H9 (cell line): Measurements from ENCODE around the gene CACNG6. TPM values are rescaled to one million over a fixed set of nuclear protein-coding genes. Genes with fewer than 3 reads are reported as not detected.

Experiments used
- DNase-seq: peaks from one replicate; pipeline ENCODE4 v3.0.0-alpha.2; 2017
- H2AFZ ChIP-seq: one replicate; pipeline ENCODE4 v1.6.1; 2013; ENCODE audit warnings: mild to moderate bottlenecking, low read length, control low read depth, moderate library complexity
- H2AK5ac ChIP-seq: 2 replicates; pipeline ENCODE4 v1.6.1; 2013; ENCODE audit warnings: low read length, control low read depth, mixed read lengths; ENCODE audit not compliant: insufficient read length
- H2BK120ac ChIP-seq: one replicate; pipeline ENCODE4 v1.6.1; 2013; ENCODE audit warnings: low read depth, mild to moderate bottlenecking, low read length, control low read depth, inconsistent platforms; ENCODE audit not compliant: poor library complexity, severe bottlenecking
- H2BK12ac ChIP-seq: 2 replicates; pipeline ENCODE4 v1.6.1; 2013; ENCODE audit warnings: low read length, control low read depth, mixed read lengths, low read depth; ENCODE audit not compliant: insufficient read length
- H2BK15ac ChIP-seq: 2 replicates; pipeline ENCODE4 v1.6.1; 2013; ENCODE audit warnings: low read depth, low read length, control low read depth
- H2BK20ac ChIP-seq: one replicate; pipeline ENCODE4 v1.6.1; 2013; ENCODE audit warnings: low read depth, mild to moderate bottlenecking, low read length, control low read depth, inconsistent platforms; ENCODE audit not compliant: poor library complexity, severe bottlenecking
- H2BK5ac ChIP-seq: 2 replicates; pipeline ENCODE4 v1.6.1; 2013; ENCODE audit warnings: low read length, control low read depth, mixed read lengths; ENCODE audit not compliant: insufficient read length
- H3K14ac ChIP-seq: 2 replicates; pipeline ENCODE4 v1.6.1; 2013; ENCODE audit warnings: low read length, control low read depth; ENCODE audit not compliant: insufficient read depth
- H3K18ac ChIP-seq: 2 replicates; pipeline ENCODE4 v1.6.1; 2013; ENCODE audit warnings: low read depth, mild to moderate bottlenecking, mixed read lengths, low read length, control low read depth; ENCODE audit not compliant: insufficient read length
- H3K23ac ChIP-seq: 2 replicates; pipeline ENCODE4 v1.6.1; 2013; ENCODE audit warnings: low read length, control low read depth, mixed read lengths, low read depth; ENCODE audit not compliant: insufficient read length
- H3K23me2 ChIP-seq: 2 replicates; pipeline ENCODE4 v1.6.1; 2013; ENCODE audit warnings: low read depth, mild to moderate bottlenecking, mixed read lengths, low read length, control low read depth; ENCODE audit not compliant: insufficient read length, poor library complexity, severe bottlenecking
- H3K27ac ChIP-seq: 2 replicates; pipeline ENCODE4 v1.5.1; 2013; ENCODE audit warnings: low read length, control low read depth, mixed read lengths, low read depth; ENCODE audit not compliant: insufficient read length
- H3K27me3 ChIP-seq: 2 replicates; pipeline ENCODE4 v1.6.1; 2013; ENCODE audit warnings: low read length, control low read depth, inconsistent platforms; ENCODE audit not compliant: insufficient read depth
- H3K4ac ChIP-seq: 2 replicates; pipeline ENCODE4 v1.6.1; 2013; ENCODE audit warnings: low read depth, mild to moderate bottlenecking, control low read depth, inconsistent platforms, low read length, moderate library complexity
- H3K4me1 ChIP-seq: 2 replicates; pipeline ENCODE4 v1.6.1; 2013; ENCODE audit warnings: low read length, control low read depth, inconsistent platforms; ENCODE audit not compliant: insufficient read depth
- H3K4me2 ChIP-seq: 2 replicates; pipeline ENCODE4 v1.6.1; 2013; ENCODE audit warnings: low read length, control low read depth, mixed read lengths; ENCODE audit not compliant: insufficient read length, insufficient read depth
- H3K56ac ChIP-seq: 2 replicates; pipeline ENCODE4 v1.6.1; 2013; ENCODE audit warnings: low read depth, mild to moderate bottlenecking, mixed read lengths, low read length, control low read depth; ENCODE audit not compliant: insufficient read length
- H3K79me1 ChIP-seq: 2 replicates; pipeline ENCODE4 v1.6.1; 2013; ENCODE audit warnings: low read depth, mild to moderate bottlenecking, moderate library complexity, low read length, control low read depth, inconsistent platforms; ENCODE audit not compliant: insufficient read depth, poor library complexity, severe bottlenecking
- H3K79me2 ChIP-seq: 2 replicates; pipeline ENCODE4 v1.6.1; 2013; ENCODE audit warnings: low read length, control low read depth, inconsistent platforms; ENCODE audit not compliant: insufficient read depth
- H3K9ac ChIP-seq: 2 replicates; pipeline ENCODE4 v1.6.1; 2013; ENCODE audit warnings: low read length, control low read depth, mixed read lengths; ENCODE audit not compliant: insufficient read length; ENCODE audit errors: extremely low read depth
- H3K9me3 ChIP-seq: one replicate; pipeline ENCODE4 v1.6.1; 2013; ENCODE audit warnings: low read depth, low read length, inconsistent platforms; ENCODE audit not compliant: control insufficient read depth
- H3T11ph ChIP-seq: one replicate; pipeline ENCODE4 v1.6.1; 2013; ENCODE audit warnings: mild to moderate bottlenecking, low read length, control low read depth, inconsistent platforms
- H4K20me1 ChIP-seq: one replicate; pipeline ENCODE4 v1.6.1; 2013; ENCODE audit not compliant: control insufficient read depth, insufficient read length, insufficient read depth
- H4K5ac ChIP-seq: 2 replicates; pipeline ENCODE4 v1.6.1; 2013; ENCODE audit warnings: low read depth, mild to moderate bottlenecking, mixed read lengths, low read length, control low read depth; ENCODE audit not compliant: insufficient read length
- H4K8ac ChIP-seq: replicated peaks from 2 replicates; pipeline ENCODE4 v1.6.1; 2013; ENCODE audit warnings: low read length, control low read depth, mixed read lengths, low read depth; ENCODE audit not compliant: insufficient read length
- H4K91ac ChIP-seq: 2 replicates; pipeline ENCODE4 v1.6.1; 2013; ENCODE audit warnings: low read depth, mild to moderate bottlenecking, moderate library complexity, mixed read lengths, low read length, control low read depth; ENCODE audit not compliant: insufficient read length
- H3K27ac Mint-ChIP-seq, 3 experiments: 2 replicates in 2 of 3; 3 replicates in 1 of 3; pipeline ENCODE4 v1.8.0; 2020 to 2021; ENCODE audit warnings: mixed read lengths in 3 of 3, mild to moderate bottlenecking in 1 of 3, moderate library complexity in 1 of 3
- H3K27me3 Mint-ChIP-seq: 2 replicates; pipeline ENCODE4 v1.8.0; 2021; ENCODE audit warnings: low read depth, mild to moderate bottlenecking, moderate library complexity, mixed read lengths
- H3K36me3 Mint-ChIP-seq, 3 experiments: 2 replicates in 2 of 3; 3 replicates in 1 of 3; pipeline ENCODE4 v1.8.0; 2020 to 2021; ENCODE audit warnings: low read depth in 3 of 3, mixed read lengths in 3 of 3; ENCODE audit not compliant: insufficient read depth in 1 of 3
- H3K4me1 Mint-ChIP-seq, 2 experiments: 2 replicates each; pipeline ENCODE4 v1.8.0; 2020; ENCODE audit warnings: mixed read lengths in 2 of 2
- H3K4me3 Mint-ChIP-seq, 2 experiments: 2 replicates in 1 of 2; 3 replicates in 1 of 2; pipeline ENCODE4 v1.8.0; 2020 to 2021; ENCODE audit warnings: mild to moderate bottlenecking in 2 of 2, mixed read lengths in 2 of 2, moderate library complexity in 1 of 2
- H3K9me3 Mint-ChIP-seq, 2 experiments: 2 replicates in 1 of 2; 3 replicates in 1 of 2; pipeline ENCODE4 v1.8.0; 2020; ENCODE audit warnings: mild to moderate bottlenecking in 2 of 2, mixed read lengths in 2 of 2, moderate library complexity in 1 of 2
- CTCF ChIP-seq: fragments of 200-600 bp; sonication (generic); conservative IDR thresholded peaks from 3 replicates; pipeline ENCODE4 v1.8.0; 2021; ENCODE audit warnings: antibody characterized with exemption, mild to moderate bottlenecking
- WGBS: extraction: QIAGEN DNeasy Blood & Tissue Kit; methylation state at CpG from one replicate; pipeline ENCODE4 v1.1.7; 2013; ENCODE audit warnings: missing lambda C conversion rate, low lambda C conversion rate, mixed read lengths; ENCODE audit not compliant: insufficient read length; ENCODE audit errors: extremely low coverage; 5-methylcytosine and 5-hydroxymethylcytosine counted together
- total RNA-seq: library from RNA; stranded (reverse); gene quantifications from 2 replicates; pipeline ENCODE4 v1.2.1, GENCODE V29; 2021

Gene CACNG6
- total RNA-seq, 1 experiment from 2014 or later = 1.6 TPM

GRCh38 chr19:54023191-54023590, 31.8 kb downstream of the CACNG6 start:
- Histone ChIP-seq H3T11ph (no peak overlapping the region), H2BK12ac (no peak overlapping the region), H4K8ac (no peak overlapping the region), H2BK15ac (no peak overlapping the region), H4K20me1 (no peaks in the 10 kb centered on the region), H3K23ac (no peak overlapping the region), H3K4ac (no peak overlapping the region), H3K9ac (no peak overlapping the region), H3K23me2 (no peaks in the 10 kb centered on the region), H3K79me1 (no peaks in the 10 kb centered on the region), H3K27ac (no peak overlapping the region), H3K56ac (no peak overlapping the region), H3K14ac (no peak overlapping the region), H3K4me1 (no peaks in the 10 kb centered on the region), H4K5ac (no peak overlapping the region), H2AFZ (no peak overlapping the region), H3K27me3 (no peaks in the 10 kb centered on the region), H3K9me3 (no peaks in the 10 kb centered on the region), H3K18ac (no peak overlapping the region), H2AK5ac (no peak overlapping the region), H2BK5ac (no peak overlapping the region), H2BK120ac (no peak overlapping the region), H2BK20ac (no peak overlapping the region), H3K79me2 (no peaks in the 10 kb centered on the region), H4K91ac (no peak overlapping the region), H3K4me2 (no peak overlapping the region)
- Mint-ChIP-seq H3K4me3 (no peak overlapping the region), H3K9me3 (peaks cover 2 to 5% of the 10 kb centered on the region in 2 experiments; a peak in 3 of 5 replicates), H3K4me1 (peaks cover 11 to 12% of the 10 kb centered on the region in 2 experiments), H3K27ac (no peak overlapping the region), H3K36me3 (peaks cover 0 to 3% (median 2%) of the 10 kb centered on the region in 3 experiments; a peak in 1 of 7 replicates), H3K27me3 (peaks cover 12% of the 10 kb centered on the region)
- WGBS = no CpG with 5 or more reads among the region's 3 CpGs
- no peak for DNase-seq
- no peak for TF ChIP-seq CTCF
